OCI-LY1 (cell line): ENCODE data around the gene IFIH1.
A peak's percentile ranks its signal among the peaks of the same experiment; 100 is the strongest.

ENCODE experiments used
- H2AFZ ChIP-seq: fragments of 200-600 bp; sonication (generic), shearing (Covaris generic); 2 replicates; pipeline ENCODE4 v1.6.0; 2014; ENCODE audit warnings: antibody characterized with exemption, mild to moderate bottlenecking, low read length
- H3F3A ChIP-seq: fragments of 200-600 bp; sonication (generic), shearing (Covaris generic); 2 replicates; pipeline ENCODE4 v1.6.0; 2014; ENCODE audit warnings: mild to moderate bottlenecking, antibody characterized with exemption, low read length, moderate library complexity; ENCODE audit not compliant: insufficient read depth
- H3K27ac ChIP-seq: fragments of 200-600 bp; sonication (generic); 2 replicates; pipeline ENCODE4 v1.5.1; 2014; ENCODE audit warnings: low read length, mixed run types, mild to moderate bottlenecking, low read depth; ENCODE audit not compliant: poor library complexity, severe bottlenecking
- H3K27me3 ChIP-seq: fragments of 200-600 bp; sonication (generic); 2 replicates; pipeline ENCODE4 v1.6.0; 2014; ENCODE audit warnings: antibody characterized with exemption, mild to moderate bottlenecking, low read length, moderate library complexity; ENCODE audit not compliant: insufficient read depth
- H3K36me3 ChIP-seq: fragments of 200-600 bp; sonication (generic); 2 replicates; pipeline ENCODE4 v1.6.1; 2014; ENCODE audit warnings: mild to moderate bottlenecking, antibody characterized with exemption, low read length, moderate library complexity, mixed read lengths; ENCODE audit not compliant: insufficient read depth
- H3K4me1 ChIP-seq: fragments of 200-600 bp; sonication (generic); 2 replicates; pipeline ENCODE4 v1.5.1; 2014; ENCODE audit warnings: mild to moderate bottlenecking, low read length, moderate library complexity; ENCODE audit not compliant: insufficient read depth, severe bottlenecking
- H3K4me2 ChIP-seq: fragments of 200-600 bp; sonication (generic), shearing (Covaris generic); 2 replicates; pipeline ENCODE4 v1.6.1; 2014; ENCODE audit warnings: low read length
- H3K4me3 ChIP-seq: fragments of 200-600 bp; sonication (generic); 2 replicates; pipeline ENCODE4 v1.5.1; 2014; ENCODE audit warnings: low read length, low read depth, mild to moderate bottlenecking, mixed read lengths; ENCODE audit not compliant: poor library complexity, severe bottlenecking
- H3K79me2 ChIP-seq: fragments of 200-600 bp; shearing (Covaris generic); 2 replicates; pipeline ENCODE4 v1.6.1; 2016; ENCODE audit warnings: mixed run types, low read length, mixed read lengths; ENCODE audit not compliant: insufficient read depth
- H3K9ac ChIP-seq: fragments of 200-600 bp; sonication (generic), shearing (Covaris generic); 2 replicates; pipeline ENCODE4 v1.6.1; 2014; ENCODE audit warnings: mild to moderate bottlenecking, low read length, mixed read lengths
- H3K9me2 ChIP-seq: fragments of 200-600 bp; sonication (generic), shearing (Covaris generic); 2 replicates; pipeline ENCODE4 v1.6.1; 2014; ENCODE audit warnings: low read depth, mild to moderate bottlenecking, low read length, mixed read lengths
- H3K9me3 ChIP-seq: fragments of 200-600 bp; shearing (Covaris generic); 2 replicates; pipeline ENCODE4 v1.6.1; 2014; ENCODE audit warnings: low read length, mixed read lengths
- H4K20me1 ChIP-seq: fragments of 200-600 bp; sonication (generic), shearing (Covaris generic); 2 replicates; pipeline ENCODE4 v1.6.0; 2016; ENCODE audit warnings: mild to moderate bottlenecking, low read length; ENCODE audit not compliant: insufficient read depth
- EZH2 ChIP-seq: fragments of 200-600 bp; sonication (generic), shearing (Covaris generic); IDR thresholded peaks from 2 replicates; pipeline ENCODE4 v1.8.0; 2017; ENCODE audit warnings: borderline replicate concordance, mixed run types, mild to moderate bottlenecking, antibody characterized with exemption, low read length, moderate library complexity, mixed read lengths
- TF ChIP-seq, protein P1 (sequence below): fragments of 200-600 bp; sonication (generic), shearing (Covaris generic); IDR thresholded peaks from 2 replicates; pipeline ENCODE4 v1.5.1; 2017; ENCODE audit warnings: mild to moderate bottlenecking, antibody characterized with exemption, low read length, moderate library complexity, mixed read lengths

IFIH1 gene

DNA sequence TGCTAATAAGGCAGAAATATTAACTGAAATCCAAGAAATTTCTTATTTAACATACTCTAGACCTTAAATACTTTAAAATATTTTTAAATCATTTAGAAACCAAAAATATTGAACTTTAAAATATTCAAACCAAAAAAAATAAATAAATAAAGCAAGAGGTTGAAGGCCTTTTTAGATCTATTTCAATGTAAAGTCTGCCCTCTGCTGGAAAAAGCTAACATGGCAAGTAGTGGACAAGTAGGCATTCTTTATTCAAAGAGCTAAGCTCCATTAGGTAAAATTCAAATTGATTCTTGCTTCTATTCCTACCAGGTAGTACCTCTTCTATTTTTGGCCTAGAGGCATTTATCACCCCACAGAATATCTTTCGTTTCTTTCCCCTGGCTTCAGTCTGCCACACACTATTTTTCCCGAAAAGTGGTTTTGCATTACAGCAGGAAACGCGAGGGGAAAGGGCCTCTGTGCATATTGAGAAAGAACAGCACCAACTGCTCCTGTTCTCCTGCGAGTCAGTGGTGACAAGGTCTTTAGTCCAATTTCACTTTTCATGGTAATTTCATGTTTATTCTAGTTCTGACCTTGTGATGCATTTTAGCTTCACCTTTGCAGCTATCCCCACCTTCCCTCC, 20.4 kb downstream of the IFIH1 start:
- Histone ChIP-seq H4K20me1 (no peaks in the 10 kb centered on the region), H3K27me3 (no peaks in the 10 kb centered on the region), H3K4me2 (no peak overlapping the region), H3K9me3 (no peaks in the 10 kb centered on the region), H3K27ac (no peak overlapping the region), H3K9ac (no peak overlapping the region), H3F3A (no peaks in the 10 kb centered on the region), H3K4me1 (peaks cover 3% of the 10 kb centered on the region), H3K4me3 (no peak overlapping the region), H2AFZ (no peak overlapping the region), H3K79me2 (no peaks in the 10 kb centered on the region), H3K9me2 (no peaks in the 10 kb centered on the region), H3K36me3 (no peaks in the 10 kb centered on the region)
- TF ChIP-seq, protein P1, sequence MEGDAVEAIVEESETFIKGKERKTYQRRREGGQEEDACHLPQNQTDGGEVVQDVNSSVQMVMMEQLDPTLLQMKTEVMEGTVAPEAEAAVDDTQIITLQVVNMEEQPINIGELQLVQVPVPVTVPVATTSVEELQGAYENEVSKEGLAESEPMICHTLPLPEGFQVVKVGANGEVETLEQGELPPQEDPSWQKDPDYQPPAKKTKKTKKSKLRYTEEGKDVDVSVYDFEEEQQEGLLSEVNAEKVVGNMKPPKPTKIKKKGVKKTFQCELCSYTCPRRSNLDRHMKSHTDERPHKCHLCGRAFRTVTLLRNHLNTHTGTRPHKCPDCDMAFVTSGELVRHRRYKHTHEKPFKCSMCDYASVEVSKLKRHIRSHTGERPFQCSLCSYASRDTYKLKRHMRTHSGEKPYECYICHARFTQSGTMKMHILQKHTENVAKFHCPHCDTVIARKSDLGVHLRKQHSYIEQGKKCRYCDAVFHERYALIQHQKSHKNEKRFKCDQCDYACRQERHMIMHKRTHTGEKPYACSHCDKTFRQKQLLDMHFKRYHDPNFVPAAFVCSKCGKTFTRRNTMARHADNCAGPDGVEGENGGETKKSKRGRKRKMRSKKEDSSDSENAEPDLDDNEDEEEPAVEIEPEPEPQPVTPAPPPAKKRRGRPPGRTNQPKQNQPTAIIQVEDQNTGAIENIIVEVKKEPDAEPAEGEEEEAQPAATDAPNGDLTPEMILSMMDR = peak; percentile 69
- no peak for TF ChIP-seq EZH2

DNA sequence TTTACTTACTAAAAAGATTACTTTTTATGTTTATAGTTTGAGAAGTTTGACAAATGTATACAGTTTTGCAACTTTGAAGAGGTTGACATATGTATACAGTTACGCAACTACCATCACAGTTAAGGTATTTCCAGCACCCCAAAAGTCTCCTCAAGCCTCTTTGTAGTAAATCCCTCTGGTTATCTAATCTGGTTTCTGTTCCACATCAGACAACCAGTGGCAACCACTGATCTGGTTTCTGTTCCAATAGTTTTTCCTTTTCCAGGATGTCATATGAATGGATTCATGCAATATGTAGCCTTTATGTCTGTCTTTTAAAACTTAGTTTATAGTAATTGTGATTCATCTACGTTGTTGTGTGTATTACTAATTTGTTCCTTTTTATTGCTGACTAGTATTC, 23.5 kb downstream of the IFIH1 start:
- no peaks in the 10 kb centered on the region for H3K36me3 ChIP-seq

GRCh38 chr2:162293122-162293786, 25.2 kb downstream of the IFIH1 start:
- Histone ChIP-seq H3K4me2 (no peak overlapping the region), H3K9ac (no peak overlapping the region), H4K20me1 (no peaks in the 10 kb centered on the region), H3K9me2 (no peaks in the 10 kb centered on the region), H3K36me3 (no peaks in the 10 kb centered on the region), H3F3A (no peaks in the 10 kb centered on the region), H2AFZ (no peak overlapping the region), H3K4me3 (no peak overlapping the region), H3K4me1 (no peaks in the 10 kb centered on the region), H3K27ac (no peak overlapping the region), H3K9me3 (no peaks in the 10 kb centered on the region), H3K27me3 (no peaks in the 10 kb centered on the region), H3K79me2 (no peaks in the 10 kb centered on the region)
- TF ChIP-seq EZH2 = no peak
- TF ChIP-seq, protein P1 = no peak

More for the DNA sequence above, 23.5 kb downstream of the IFIH1 start:
- H3K27me3 ChIP-seq = no peaks in the 10 kb centered on the region
- no peaks in the 10 kb centered on the region for H3K4me1 ChIP-seq
- H2AFZ ChIP-seq = no peak overlapping the region
- H3K9ac ChIP-seq = no peak overlapping the region
- no peak for TF ChIP-seq EZH2
- TF ChIP-seq, protein P1 = no peak
- no peaks in the 10 kb centered on the region for H3K9me3 ChIP-seq
- no peak overlapping the region for H3K27ac ChIP-seq
- H3K4me3 ChIP-seq = no peak overlapping the region
- H3K4me2 ChIP-seq = no peak overlapping the region
- no peaks in the 10 kb centered on the region for H3F3A ChIP-seq
- no peaks in the 10 kb centered on the region for H3K9me2 ChIP-seq
- H4K20me1 ChIP-seq = no peaks in the 10 kb centered on the region
- H3K79me2 ChIP-seq = no peaks in the 10 kb centered on the region
